HEK293 (cell line): ENCODE data around the gene VRK2.

ENCODE experiments used
- ATF2 ChIP-seq: fragments of 450-650 bp; formaldehyde crosslinking; IDR thresholded peaks from 2 replicates; pipeline ENCODE4 v1.5.1; 2016; ENCODE audit warnings: missing biosample characterization, missing genetic modification characterization, low read depth
- ZBTB17 ChIP-seq: fragments of 450-650 bp; formaldehyde crosslinking; IDR thresholded peaks from 2 replicates; pipeline ENCODE4 v1.5.1; 2016; ENCODE audit warnings: missing biosample characterization, missing genetic modification characterization
- ZNF175 ChIP-seq: fragments of 450-650 bp; formaldehyde crosslinking; IDR thresholded peaks from 2 replicates; pipeline ENCODE4 v1.5.1; 2016; ENCODE audit warnings: missing biosample characterization, missing genetic modification characterization
- ZNF24 ChIP-seq: fragments of 450-650 bp; formaldehyde crosslinking; IDR thresholded peaks from 2 replicates; pipeline ENCODE4 v1.5.1; 2016; ENCODE audit warnings: missing biosample characterization, missing genetic modification characterization

- TF ChIP-seq ZNF24 (tag by site-specific recombination) (no peak), ZBTB17 (tag by site-specific recombination) (no peak), ATF2 (tag by site-specific recombination) (no peak), ZNF175 (tag by site-specific recombination) (no peak)
Measured at GRCh38 chr2:58195662-58196061, 149.1 kb downstream of the VRK2 start.
